ENCODE measurements around the gene UNC13A.

The UNC13A gene

DNA sequence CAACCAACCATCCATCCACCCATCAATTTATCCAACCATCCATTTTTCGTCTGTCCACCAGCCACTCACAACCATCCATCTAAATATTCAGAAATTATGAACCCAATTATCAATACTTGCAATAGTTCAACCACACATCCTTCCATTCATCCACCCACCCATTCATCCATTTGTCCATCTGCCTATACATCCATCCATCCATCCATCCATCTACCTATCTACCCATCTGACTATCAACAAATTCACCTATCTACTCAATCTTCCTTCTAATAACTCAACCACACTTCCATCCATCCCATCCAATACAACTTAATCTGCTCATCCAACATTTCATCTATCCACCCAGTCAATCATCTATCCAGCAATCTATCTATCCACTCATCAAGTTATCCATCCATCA is 46.3 kb downstream of the UNC13A start:
- no peak overlapping the region for H3K27ac Mint-ChIP-seq
- DNase-seq: no peak
- no peak overlapping the region for H3K4me3 Mint-ChIP-seq
- H3K9me3 Mint-ChIP-seq: no peaks in the 10 kb centered on the region
- H3K36me3 Mint-ChIP-seq (ENCODE audit: low read depth): no peaks in the 10 kb centered on the region
- peaks cover 35% of the 10 kb centered on the region for H3K27me3 Mint-ChIP-seq
- no peaks in the 10 kb centered on the region for H3K4me1 Mint-ChIP-seq (ENCODE audit: low read depth)

DNA sequence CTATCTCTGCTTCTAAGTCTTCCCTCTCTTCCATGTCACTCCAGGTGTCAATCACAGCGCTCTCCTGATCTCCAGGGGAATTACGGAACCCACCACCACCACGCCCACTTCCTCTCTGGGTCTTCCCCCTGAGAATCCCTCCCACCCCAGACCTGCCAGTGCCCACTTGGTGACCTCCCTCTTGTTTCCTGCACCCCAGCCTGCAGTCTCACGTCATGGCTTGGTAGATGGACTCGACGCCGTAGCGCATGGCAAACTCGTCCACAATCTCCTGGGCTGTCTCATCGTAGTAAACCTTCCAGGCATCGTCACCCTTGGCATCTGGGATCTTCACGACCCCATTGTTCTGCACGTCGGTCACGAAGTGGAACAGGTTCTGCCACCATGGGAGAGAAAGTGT is 47.0 kb downstream of the UNC13A start:
- Mint-ChIP-seq H3K4me1 (ENCODE audit: low read depth) (no peaks in the 10 kb centered on the region), H3K36me3 (ENCODE audit: low read depth) (no peaks in the 10 kb centered on the region), H3K27ac (no peak overlapping the region), H3K4me3 (no peak overlapping the region), H3K9me3 (no peaks in the 10 kb centered on the region), H3K27me3 (peaks cover 29% of the 10 kb centered on the region)
- no peak for DNase-seq

DNA sequence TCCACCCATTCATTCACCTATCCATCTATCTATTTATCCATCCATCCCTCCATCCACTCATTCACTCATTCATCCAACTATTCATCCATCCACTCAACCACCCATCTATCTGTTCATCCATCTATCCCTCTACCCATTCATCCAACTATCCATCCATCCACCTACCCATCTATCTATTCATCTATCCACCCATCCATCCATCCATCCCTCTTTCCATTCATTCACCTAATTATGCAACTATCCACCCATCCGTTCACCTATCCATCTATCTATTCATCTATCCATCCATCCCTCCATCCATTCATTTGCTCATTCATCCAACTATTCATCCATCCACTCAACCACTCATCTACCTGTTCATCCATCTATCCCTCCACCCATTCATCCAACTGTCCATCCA is 54.5 kb downstream of the UNC13A start:
- no peak for DNase-seq
- H3K9me3 Mint-ChIP-seq: no peaks in the 10 kb centered on the region
- H3K4me3 Mint-ChIP-seq: no peak overlapping the region
- H3K4me1 Mint-ChIP-seq (ENCODE audit: low read depth): no peaks in the 10 kb centered on the region
- peaks cover 4% of the 10 kb centered on the region for H3K27me3 Mint-ChIP-seq
- no peaks in the 10 kb centered on the region for H3K36me3 Mint-ChIP-seq (ENCODE audit: low read depth)
- H3K27ac Mint-ChIP-seq: no peak overlapping the region

DNA sequence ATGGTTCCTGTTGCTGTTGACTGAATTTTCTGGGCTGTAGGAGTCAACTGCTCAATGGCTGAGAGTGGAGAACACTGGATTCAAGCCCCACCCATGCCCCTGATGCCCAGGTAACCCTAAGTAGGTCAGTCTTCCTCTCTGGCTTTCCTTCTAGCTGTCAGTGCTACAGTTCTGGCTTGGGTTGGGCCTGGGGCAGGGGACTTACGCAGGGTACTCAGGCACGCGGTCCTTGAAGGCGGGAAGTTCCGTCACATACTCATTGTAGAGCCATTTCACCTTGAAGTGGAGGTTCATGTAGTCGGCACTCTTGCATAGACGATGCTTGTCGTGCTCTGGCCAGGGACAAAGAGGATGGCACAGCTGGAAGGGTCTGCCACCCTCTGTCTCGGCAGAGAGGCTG is 55.6 kb downstream of the UNC13A start:
- Mint-ChIP-seq H3K36me3 (ENCODE audit: low read depth) (no peaks in the 10 kb centered on the region), H3K4me1 (ENCODE audit: low read depth) (no peaks in the 10 kb centered on the region), H3K27me3 (peaks cover 4% of the 10 kb centered on the region), H3K27ac (no peak overlapping the region), H3K9me3 (no peaks in the 10 kb centered on the region), H3K4me3 (no peak overlapping the region)
- DNase-seq: no peak

DNA sequence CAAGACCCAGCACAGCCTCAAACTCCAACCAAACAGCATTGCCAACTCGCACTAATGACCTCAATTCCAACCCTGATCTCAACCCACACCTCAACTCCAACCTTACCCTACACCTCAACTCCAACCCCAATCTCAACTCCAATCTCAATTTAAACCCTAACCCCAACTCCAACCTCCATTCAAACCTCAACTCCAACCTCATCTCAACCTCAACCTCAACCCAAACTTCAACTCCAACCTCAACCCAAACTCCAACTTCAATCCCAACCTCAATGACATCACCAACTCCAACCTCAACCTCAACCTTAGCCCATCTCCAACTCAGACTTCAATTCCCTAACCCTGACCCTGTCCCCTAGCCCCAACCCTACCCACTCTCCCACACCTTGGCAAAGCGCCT is 58.4 kb downstream of the UNC13A start:
- DNase-seq: no peak
- Mint-ChIP-seq H3K27me3 (no peaks in the 10 kb centered on the region), H3K27ac (no peak overlapping the region), H3K9me3 (no peaks in the 10 kb centered on the region), H3K36me3 (ENCODE audit: low read depth) (no peaks in the 10 kb centered on the region), H3K4me3 (no peak overlapping the region), H3K4me1 (ENCODE audit: low read depth) (no peaks in the 10 kb centered on the region)

DNA sequence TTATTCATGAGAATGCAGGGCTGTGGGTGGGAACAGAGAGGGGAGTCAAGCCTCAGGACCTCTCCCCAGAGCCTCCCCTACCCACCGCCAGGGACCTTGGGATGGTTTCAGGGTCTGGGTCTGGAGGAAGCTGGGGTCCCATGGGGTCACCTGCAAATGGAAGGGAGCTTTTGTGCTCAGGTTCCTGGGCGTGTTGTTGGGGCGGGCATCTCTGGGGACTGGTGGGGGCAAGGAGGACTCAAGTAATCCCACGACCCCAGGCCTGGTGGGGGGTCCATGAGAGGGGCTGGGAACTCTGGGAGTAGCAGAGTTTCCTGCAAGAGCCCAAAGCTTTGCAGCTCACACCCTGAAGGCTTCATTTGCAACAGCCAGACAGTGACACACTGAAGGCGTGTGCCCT is 60.2 kb downstream of the UNC13A start:
- Mint-ChIP-seq H3K27ac (no peak overlapping the region), H3K4me1 (ENCODE audit: low read depth) (no peaks in the 10 kb centered on the region), H3K36me3 (ENCODE audit: low read depth) (no peaks in the 10 kb centered on the region), H3K27me3 (no peaks in the 10 kb centered on the region), H3K9me3 (no peaks in the 10 kb centered on the region), H3K4me3 (no peak overlapping the region)
- no peak for DNase-seq

DNA sequence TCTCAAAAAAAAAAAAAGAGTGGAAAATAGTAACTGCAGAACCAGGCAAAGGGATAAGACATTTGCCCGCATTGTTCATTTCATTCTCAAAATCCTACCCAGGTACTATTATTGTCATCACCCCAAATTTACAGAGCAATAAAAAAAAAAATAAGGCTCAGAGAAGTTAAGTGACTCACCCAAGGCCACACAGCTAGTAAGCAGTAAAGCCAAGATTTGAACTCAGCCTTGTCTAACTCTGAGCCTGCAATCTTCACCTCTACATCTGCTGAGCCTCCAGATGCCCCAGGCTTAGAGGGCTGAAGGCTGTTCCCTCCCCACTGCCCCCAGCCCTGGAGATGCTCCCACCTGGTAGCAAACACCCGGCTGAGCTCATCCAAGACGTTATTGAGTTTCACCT is 61.0 kb downstream of the UNC13A start:
- no peaks in the 10 kb centered on the region for H3K36me3 Mint-ChIP-seq (ENCODE audit: low read depth)
- H3K4me1 Mint-ChIP-seq (ENCODE audit: low read depth): peaks cover 4% of the 10 kb centered on the region
- no peaks in the 10 kb centered on the region for H3K9me3 Mint-ChIP-seq
- H3K27me3 Mint-ChIP-seq: no peaks in the 10 kb centered on the region
- H3K27ac Mint-ChIP-seq: no peak overlapping the region
- no peak for DNase-seq
- no peak overlapping the region for H3K4me3 Mint-ChIP-seq

DNA sequence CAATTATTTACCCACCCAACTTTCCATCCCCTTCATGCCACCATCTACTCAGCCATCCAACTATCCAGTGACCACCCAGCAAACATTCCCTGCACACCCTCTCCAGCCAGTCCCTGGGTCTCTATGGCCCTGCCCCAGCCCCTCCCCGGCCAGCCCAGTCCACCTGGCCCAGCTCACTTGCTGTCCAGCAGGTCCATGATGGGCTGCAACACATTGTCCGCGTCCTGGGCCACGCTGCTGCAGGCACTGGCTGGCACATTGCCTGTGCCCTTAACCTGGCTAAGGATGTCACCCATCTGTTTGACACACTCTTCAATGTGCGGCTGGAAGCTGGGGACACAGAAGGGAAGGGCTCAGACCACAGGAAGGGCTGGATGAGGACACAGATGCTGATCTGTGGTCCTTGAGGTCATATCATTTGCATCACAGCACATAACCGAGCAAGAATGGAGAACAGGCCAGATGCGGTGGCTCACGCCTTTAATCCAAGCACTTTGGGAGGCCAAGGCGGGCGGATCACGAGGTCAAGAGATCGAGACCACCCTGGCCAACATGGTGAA is 61.6 kb downstream of the UNC13A start:
- Mint-ChIP-seq H3K4me3 (no peak overlapping the region), H3K36me3 (ENCODE audit: low read depth) (no peaks in the 10 kb centered on the region), H3K27me3 (no peaks in the 10 kb centered on the region), H3K9me3 (peaks cover 4% of the 10 kb centered on the region), H3K4me1 (ENCODE audit: low read depth) (peaks cover 4% of the 10 kb centered on the region), H3K27ac (no peak overlapping the region)
- no peak for DNase-seq

DNA sequence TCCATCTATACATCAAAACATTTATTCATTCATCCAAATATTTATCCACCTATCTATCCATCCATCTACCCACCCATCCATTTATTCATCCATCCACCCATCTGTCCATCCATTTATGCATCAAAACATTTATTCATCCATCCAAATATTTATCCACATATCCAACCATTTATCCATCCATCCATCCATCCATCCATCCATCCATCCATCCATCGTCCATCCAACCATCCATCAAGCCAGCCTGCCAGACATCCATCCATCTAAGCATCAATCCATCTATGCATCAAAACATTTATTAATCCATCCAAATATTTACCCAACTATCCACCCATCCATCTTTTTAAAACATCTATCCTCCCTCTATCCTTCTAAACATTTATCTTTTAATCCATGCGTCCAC is 62.2 kb downstream of the UNC13A start:
- H3K36me3 Mint-ChIP-seq (ENCODE audit: low read depth): no peaks in the 10 kb centered on the region
- no peak for DNase-seq
- H3K4me3 Mint-ChIP-seq: no peak overlapping the region
- H3K4me1 Mint-ChIP-seq (ENCODE audit: low read depth): peaks cover 4% of the 10 kb centered on the region
- H3K9me3 Mint-ChIP-seq: peaks cover 4% of the 10 kb centered on the region
- H3K27me3 Mint-ChIP-seq: no peaks in the 10 kb centered on the region
- H3K27ac Mint-ChIP-seq: no peak overlapping the region

DNA sequence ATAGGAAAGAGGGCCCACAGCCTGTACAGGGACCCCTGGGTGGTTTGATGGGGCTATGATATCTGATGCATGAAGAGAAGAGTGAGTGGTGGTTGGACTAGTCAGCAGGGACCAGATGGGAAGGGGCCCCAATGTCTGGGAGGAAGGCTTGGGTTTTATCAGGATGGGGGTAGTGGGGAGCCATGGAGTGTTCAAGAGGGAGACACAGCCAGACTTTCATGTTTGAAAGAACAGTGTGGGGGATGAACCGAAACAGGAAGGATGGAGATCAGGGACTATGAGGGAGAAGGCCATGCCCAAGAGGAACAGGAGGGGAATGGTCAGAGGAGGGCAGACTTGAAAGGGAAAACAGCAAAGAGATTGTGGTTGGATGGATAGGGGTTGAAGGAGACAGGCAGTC is 63.1 kb downstream of the UNC13A start:
- H3K4me1 Mint-ChIP-seq (ENCODE audit: low read depth): peaks cover 4% of the 10 kb centered on the region
- no peak for DNase-seq
- peaks cover 1% of the 10 kb centered on the region for H3K27me3 Mint-ChIP-seq
- no peak overlapping the region for H3K27ac Mint-ChIP-seq
- H3K36me3 Mint-ChIP-seq (ENCODE audit: low read depth): no peaks in the 10 kb centered on the region
- no peak overlapping the region for H3K4me3 Mint-ChIP-seq
- H3K9me3 Mint-ChIP-seq: peaks cover 4% of the 10 kb centered on the region

DNA sequence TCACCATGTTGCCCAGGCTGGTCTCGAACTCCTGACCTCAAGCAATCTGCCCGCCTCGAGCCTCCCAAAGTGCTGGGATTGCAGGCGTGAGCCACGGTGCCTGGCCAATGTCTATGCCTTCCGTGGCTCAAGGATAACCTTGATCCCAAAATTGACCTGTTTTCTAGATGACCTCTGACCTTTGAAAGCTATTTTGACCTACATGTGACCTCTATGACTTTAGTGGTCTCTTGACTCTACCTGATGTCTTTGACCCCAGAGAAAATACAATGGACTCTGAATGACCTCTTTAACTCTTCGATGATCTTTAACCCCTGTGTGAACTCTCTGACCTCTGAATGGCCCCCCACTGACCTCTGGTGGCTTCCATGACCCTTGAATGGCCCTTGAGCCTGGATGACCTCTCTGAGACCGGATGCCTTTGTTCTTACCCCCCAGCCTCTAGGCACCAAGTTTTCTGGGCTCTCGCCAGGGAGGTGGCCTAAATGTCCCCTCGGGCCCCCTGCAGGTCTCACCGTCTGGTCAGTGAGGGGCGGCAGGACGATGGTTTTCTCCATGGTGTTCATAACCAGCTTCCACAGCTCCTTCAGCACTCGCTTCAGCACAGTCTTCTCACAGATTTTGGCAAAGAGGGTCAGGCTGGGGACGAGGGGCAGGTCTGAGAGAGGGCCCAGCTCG is 63.7 kb downstream of the UNC13A start:
- Mint-ChIP-seq H3K4me1 (ENCODE audit: low read depth) (peaks cover 4% of the 10 kb centered on the region), H3K36me3 (ENCODE audit: low read depth) (no peaks in the 10 kb centered on the region), H3K4me3 (no peak overlapping the region), H3K9me3 (peaks cover 4% of the 10 kb centered on the region), H3K27me3 (peaks cover 7% of the 10 kb centered on the region), H3K27ac (no peak overlapping the region)
- DNase-seq: no peak

DNA sequence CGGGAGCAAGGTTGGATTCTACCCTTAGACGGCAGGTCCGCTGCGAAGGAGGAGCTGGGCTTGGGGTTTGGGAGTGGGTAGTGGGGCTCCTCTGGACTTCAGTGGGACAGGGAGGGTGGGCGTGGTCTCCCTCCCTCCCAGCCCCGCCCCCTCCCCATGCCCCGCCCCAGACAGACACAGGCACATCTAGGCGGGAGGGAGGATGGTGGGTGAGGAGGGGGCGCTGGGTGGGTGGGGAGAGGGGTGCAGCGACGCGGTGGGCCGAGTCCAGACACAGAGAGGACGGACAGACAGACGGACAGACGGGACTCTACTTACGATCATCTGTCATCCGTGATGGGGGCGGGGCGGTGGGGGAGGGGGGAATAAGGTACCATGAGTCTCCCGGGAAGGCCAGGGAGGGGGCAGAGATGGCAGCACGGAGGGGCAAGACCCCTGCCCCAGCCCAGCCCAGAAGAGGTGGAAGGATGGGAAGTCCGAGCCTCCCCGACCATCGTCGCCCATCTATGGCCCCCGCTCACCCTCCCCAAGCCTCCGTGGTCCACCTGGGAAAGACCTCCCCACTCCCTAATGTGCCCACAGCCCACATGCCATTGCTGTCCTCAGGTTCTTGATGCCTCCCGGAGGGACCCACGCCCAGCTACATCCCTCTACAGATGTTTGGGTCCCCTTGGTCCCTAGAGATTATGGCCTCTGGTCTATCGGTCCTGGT is 64.8 kb downstream of the UNC13A start:
- peaks cover 17% of the 10 kb centered on the region for H3K27me3 Mint-ChIP-seq
- peaks cover 4% of the 10 kb centered on the region for H3K9me3 Mint-ChIP-seq
- H3K4me1 Mint-ChIP-seq (ENCODE audit: low read depth): peaks cover 4% of the 10 kb centered on the region
- H3K4me3 Mint-ChIP-seq: no peak overlapping the region
- DNase-seq: no peak
- H3K36me3 Mint-ChIP-seq (ENCODE audit: low read depth): no peaks in the 10 kb centered on the region
- H3K27ac Mint-ChIP-seq: no peak overlapping the region

DNA sequence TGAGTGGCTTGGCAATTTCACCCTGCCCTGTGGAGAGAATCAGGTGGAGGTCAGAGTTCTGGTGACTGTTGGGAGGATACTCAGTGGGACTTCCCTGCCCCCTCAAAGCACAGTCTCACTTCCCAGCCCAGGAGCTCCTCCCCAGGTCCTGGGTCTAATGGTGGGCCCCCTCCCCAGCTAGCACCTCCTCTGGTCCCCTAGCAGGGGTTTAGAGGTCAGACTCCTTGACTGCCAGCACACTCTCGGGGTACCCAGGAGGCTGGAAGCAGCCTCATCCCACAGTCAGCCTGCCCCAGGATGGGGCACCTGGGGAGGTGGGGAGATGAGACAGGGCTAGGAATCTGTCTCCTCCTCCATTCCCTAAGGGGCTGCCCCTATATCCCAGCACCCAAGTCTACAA is 67.5 kb downstream of the UNC13A start:
- peaks cover 4% of the 10 kb centered on the region for H3K9me3 Mint-ChIP-seq
- H3K27ac Mint-ChIP-seq: no peak overlapping the region
- peaks cover 10% of the 10 kb centered on the region for H3K4me1 Mint-ChIP-seq (ENCODE audit: low read depth)
- DNase-seq: no peak
- no peaks in the 10 kb centered on the region for H3K36me3 Mint-ChIP-seq (ENCODE audit: low read depth)
- no peak overlapping the region for H3K4me3 Mint-ChIP-seq
- H3K27me3 Mint-ChIP-seq: peaks cover 41% of the 10 kb centered on the region

DNA sequence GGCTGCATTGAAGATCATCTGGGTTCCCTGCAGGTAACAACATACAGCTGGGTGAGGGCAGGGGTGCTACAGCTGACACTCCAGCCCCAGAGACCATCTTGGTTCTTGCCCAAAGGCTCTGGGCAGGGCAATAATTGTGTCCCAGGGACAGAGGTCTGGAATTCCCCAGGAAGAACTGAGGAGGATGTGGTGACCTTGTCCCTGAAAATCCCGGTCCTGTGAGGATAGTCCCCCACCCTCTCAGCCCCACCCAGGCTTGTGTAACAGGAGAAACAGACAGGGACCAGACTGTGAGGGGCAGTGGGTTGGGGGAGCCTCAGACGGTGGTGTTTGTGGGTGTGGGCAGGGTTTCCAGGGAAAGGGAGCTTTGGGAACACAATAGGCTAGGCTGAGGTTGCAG is 69.2 kb downstream of the UNC13A start:
- Mint-ChIP-seq H3K27me3 (peaks cover 49% of the 10 kb centered on the region), H3K4me1 (ENCODE audit: low read depth) (peaks cover 10% of the 10 kb centered on the region), H3K9me3 (peaks cover 4% of the 10 kb centered on the region), H3K27ac (no peak overlapping the region), H3K36me3 (ENCODE audit: low read depth) (no peaks in the 10 kb centered on the region), H3K4me3 (no peak overlapping the region)
- no peak for DNase-seq

DNA sequence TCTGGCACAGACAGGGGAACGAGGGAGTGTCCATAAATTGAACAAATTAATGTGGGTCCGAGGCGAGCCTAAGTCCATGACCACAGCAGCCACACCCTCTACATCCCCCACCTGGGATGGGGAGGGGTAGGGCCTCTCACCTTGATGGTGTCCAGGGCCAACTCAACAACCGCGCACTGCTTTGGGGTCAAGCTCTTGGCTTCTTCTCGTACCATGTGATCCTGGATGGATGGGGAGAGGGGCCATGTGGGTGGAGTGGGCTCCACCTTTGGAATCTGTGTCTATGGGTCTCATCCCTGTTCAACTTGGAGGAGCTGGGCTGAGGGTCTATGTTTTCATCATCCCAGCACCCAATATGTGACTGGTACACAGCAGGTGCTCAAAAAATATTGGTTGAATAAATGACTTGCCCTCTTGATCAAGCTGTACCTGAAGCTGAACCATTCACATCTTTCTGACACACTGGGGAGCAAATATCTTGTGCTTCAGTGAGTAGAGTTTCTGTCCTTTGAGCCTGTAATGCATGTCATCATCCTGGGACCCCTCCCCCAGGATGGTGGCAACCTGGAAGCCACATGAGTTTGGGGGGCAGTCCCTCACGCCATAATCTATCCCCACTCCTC is 69.8 kb downstream of the UNC13A start:
- H3K27me3 Mint-ChIP-seq: peaks cover 49% of the 10 kb centered on the region
- DNase-seq: no peak
- no peaks in the 10 kb centered on the region for H3K36me3 Mint-ChIP-seq (ENCODE audit: low read depth)
- H3K27ac Mint-ChIP-seq: no peak overlapping the region
- peaks cover 4% of the 10 kb centered on the region for H3K9me3 Mint-ChIP-seq
- H3K4me3 Mint-ChIP-seq: no peak overlapping the region
- H3K4me1 Mint-ChIP-seq (ENCODE audit: low read depth): peaks cover 10% of the 10 kb centered on the region

Data from activated T-cell treated with anti-CD3 and anti-CD28 coated beads, Interleukin-2, amount 50 U/mL, for 24 hours (primary cell).